ENCODE results near the gene WNT3. TPM values are rescaled to one million over a fixed set of nuclear protein-coding genes. Genes with fewer than 3 reads are reported as not detected.

The WNT3 gene
- total RNA-seq, 2 donors from 2014 or later = 19.9 to 21.8 TPM

GRCh38 chr17:46780003-46780373 is 38.5 kb downstream of the WNT3 start:
- H3K27ac Mint-ChIP-seq = no peak overlapping the region
- no peak for TF ChIP-seq CTCF (conservative IDR thresholded peaks at IDR 0.05)
- H3K27me3 ChIP-seq (ENCODE audit: control insufficient read depth, insufficient read depth, low read length, poor library complexity, severe bottlenecking) = no peaks in the 10 kb centered on the region
- no peaks in the 10 kb centered on the region for H3K9me3 ChIP-seq (ENCODE audit: control insufficient read depth, low read length)
- H3K36me3 ChIP-seq (ENCODE audit: control insufficient read depth, insufficient read depth, low read length) = no peaks in the 10 kb centered on the region
- H3K9ac ChIP-seq (ENCODE audit: extremely low read depth, low read length, poor library complexity, severe bottlenecking) = no peak overlapping the region
- peaks cover 8% of the 10 kb centered on the region for H3K27me3 Mint-ChIP-seq (ENCODE audit: insufficient read depth)
- 91 to 94% methylated on average over 3 to 5 of the region's 5 CpGs for WGBS, 2 experiments (ENCODE audit: insufficient coverage in 1 of 2, insufficient read length in 1 of 2)
- H3K4me1 Mint-ChIP-seq = peaks cover 19% of the 10 kb centered on the region
- no peaks in the 10 kb centered on the region for H3K4me1 ChIP-seq (ENCODE audit: control insufficient read depth, insufficient read depth, low read length)
- H3K36me3 Mint-ChIP-seq (ENCODE audit: low read depth) = peaks cover 1% of the 10 kb centered on the region
- no peak for DNase-seq
- no peak overlapping the region for H3K4me3 ChIP-seq (ENCODE audit: low read length)
- no peaks in the 10 kb centered on the region for H3K9me3 Mint-ChIP-seq
- H3K27ac ChIP-seq (ENCODE audit: low read depth, low read length) = no peak overlapping the region
- no peak overlapping the region for H3K4me3 Mint-ChIP-seq

- no peaks in the 10 kb centered on the region for H3K9me3 Mint-ChIP-seq
- Histone ChIP-seq H3K27me3 (ENCODE audit: control insufficient read depth, insufficient read depth, low read length, poor library complexity, severe bottlenecking) (no peaks in the 10 kb centered on the region), H3K9ac (ENCODE audit: extremely low read depth, low read length, poor library complexity, severe bottlenecking) (no peak overlapping the region), H3K36me3 (ENCODE audit: control insufficient read depth, insufficient read depth, low read length) (no peaks in the 10 kb centered on the region), H3K9me3 (ENCODE audit: control insufficient read depth, low read length) (no peaks in the 10 kb centered on the region), H3K4me1 (ENCODE audit: control insufficient read depth, insufficient read depth, low read length) (peaks cover 7% of the 10 kb centered on the region), H3K27ac (ENCODE audit: low read depth, low read length) (peak overlapping the region; percentile 55), H3K4me3 (ENCODE audit: low read length) (no peak overlapping the region)
- DNase-seq = peak; percentile 56
- TF ChIP-seq CTCF (conservative IDR thresholded peaks at IDR 0.05) = no peak
- no peak overlapping the region for H3K27ac Mint-ChIP-seq
- peaks cover 31% of the 10 kb centered on the region for H3K4me1 Mint-ChIP-seq
- H3K27me3 Mint-ChIP-seq (ENCODE audit: insufficient read depth) = peaks cover 19% of the 10 kb centered on the region
- WGBS, 2 experiments (ENCODE audit: insufficient coverage in 1 of 2, insufficient read length in 1 of 2) = 81 to 91% methylated on average over 17 to 23 of the region's 23 CpGs
- peaks cover 1% of the 10 kb centered on the region for H3K36me3 Mint-ChIP-seq (ENCODE audit: low read depth)
- no peak overlapping the region for H3K4me3 Mint-ChIP-seq
Observed at GRCh38 chr17:46777943-46778915, 40.3 kb downstream of the WNT3 start.

- Histone ChIP-seq H3K27me3 (ENCODE audit: control insufficient read depth, insufficient read depth, low read length, poor library complexity, severe bottlenecking) (no peaks in the 10 kb centered on the region), H3K36me3 (ENCODE audit: control insufficient read depth, insufficient read depth, low read length) (no peaks in the 10 kb centered on the region), H3K9ac (ENCODE audit: extremely low read depth, low read length, poor library complexity, severe bottlenecking) (no peak overlapping the region), H3K4me1 (ENCODE audit: control insufficient read depth, insufficient read depth, low read length) (peaks cover 13% of the 10 kb centered on the region), H3K4me3 (ENCODE audit: low read length) (no peak overlapping the region), H3K27ac (ENCODE audit: low read depth, low read length) (no peak overlapping the region), H3K9me3 (ENCODE audit: control insufficient read depth, low read length) (no peaks in the 10 kb centered on the region)
- peaks cover 1% of the 10 kb centered on the region for H3K36me3 Mint-ChIP-seq (ENCODE audit: low read depth)
- peaks cover 19% of the 10 kb centered on the region for H3K27me3 Mint-ChIP-seq (ENCODE audit: insufficient read depth)
- TF ChIP-seq CTCF (conservative IDR thresholded peaks at IDR 0.05) = no peak
- peaks cover 32% of the 10 kb centered on the region for H3K4me1 Mint-ChIP-seq
- H3K9me3 Mint-ChIP-seq = no peaks in the 10 kb centered on the region
- peak; percentile 43 for DNase-seq
- no peak overlapping the region for H3K27ac Mint-ChIP-seq
- no peak overlapping the region for H3K4me3 Mint-ChIP-seq
- 94 to 100% methylated on average over 4 to 12 of the region's 12 CpGs for WGBS, 2 experiments (ENCODE audit: insufficient coverage in 1 of 2, insufficient read length in 1 of 2)
Observed at GRCh38 chr17:46776298-46777005, 42.0 kb downstream of the WNT3 start.
